HG03439 (cell line): ENCODE measurements around the gene GTF2E1.
"Not testable (repeated sequence)": the region's sequence is repeated elsewhere in the genome, so short reads cannot be mapped to it uniquely, and the experiment has no call there.

Experiments used
- ATAC-seq: cut with Tn5 transposase; IDR thresholded peaks from one replicate; pipeline ENCODE4 v1.9.1; 2021; ENCODE audit warnings: mild to moderate bottlenecking, moderate library complexity; ENCODE audit not compliant: unreplicated experiment

GTF2E1 gene

DNA sequence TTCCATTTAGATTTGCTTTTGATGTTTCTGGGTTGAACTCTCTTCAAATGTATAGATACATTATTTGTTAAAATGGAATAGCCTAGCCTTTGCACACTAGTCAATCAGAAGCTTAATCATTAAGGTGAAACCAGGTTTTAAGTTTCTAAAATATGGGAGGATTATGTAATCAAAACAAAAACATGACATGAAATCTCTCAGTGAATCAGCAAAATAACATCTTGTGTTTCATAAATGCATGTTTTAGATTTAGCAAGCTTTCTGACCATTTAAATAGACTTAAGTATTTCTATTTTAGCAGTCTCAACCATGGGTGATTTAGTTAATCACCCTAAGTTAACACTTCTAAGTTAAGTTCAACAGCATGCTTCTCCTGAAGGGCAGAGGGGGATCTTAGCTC lies 11.3 kb downstream of the GTF2E1 start:
- no peak for ATAC-seq

DNA sequence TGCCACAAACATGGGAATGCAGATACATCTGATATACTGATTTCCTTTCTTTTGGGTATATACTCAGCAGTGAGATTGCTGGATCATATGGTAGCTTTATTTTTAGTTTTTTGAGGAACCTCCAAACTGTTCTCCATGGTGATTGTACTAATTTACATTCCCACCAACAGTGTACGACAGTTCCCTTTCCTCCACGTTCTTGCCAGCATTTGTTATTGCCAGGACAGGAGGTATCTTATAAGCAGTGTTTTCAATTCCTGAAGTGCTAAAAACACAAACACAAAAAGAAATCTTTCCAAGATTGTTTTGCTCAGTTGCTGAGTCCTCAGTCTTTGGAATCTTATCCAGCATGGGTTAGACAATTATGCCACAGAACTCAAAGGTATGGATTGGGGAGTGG lies 13.5 kb downstream of the GTF2E1 start:
- no peak for ATAC-seq

DNA sequence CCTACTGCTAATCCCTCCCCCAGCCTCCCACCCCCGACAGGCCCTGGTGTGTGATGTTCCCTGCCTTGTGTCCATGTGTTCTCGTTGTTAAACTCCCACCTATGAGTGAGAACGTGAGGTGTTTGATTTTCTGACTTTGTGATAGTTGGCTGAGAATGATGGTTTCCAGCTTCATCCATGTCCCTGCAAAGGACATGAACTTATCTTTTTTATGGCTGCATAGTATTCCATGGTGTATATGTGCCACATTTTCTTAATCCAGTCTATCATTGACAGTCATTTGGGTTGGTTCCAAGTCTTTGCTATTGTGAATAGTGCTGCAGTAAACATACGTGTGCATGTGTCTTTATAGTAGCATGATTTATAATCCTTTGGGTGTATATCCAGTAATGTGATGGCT lies 16.0 kb downstream of the GTF2E1 start:
- not testable (repeated sequence) for ATAC-seq

DNA sequence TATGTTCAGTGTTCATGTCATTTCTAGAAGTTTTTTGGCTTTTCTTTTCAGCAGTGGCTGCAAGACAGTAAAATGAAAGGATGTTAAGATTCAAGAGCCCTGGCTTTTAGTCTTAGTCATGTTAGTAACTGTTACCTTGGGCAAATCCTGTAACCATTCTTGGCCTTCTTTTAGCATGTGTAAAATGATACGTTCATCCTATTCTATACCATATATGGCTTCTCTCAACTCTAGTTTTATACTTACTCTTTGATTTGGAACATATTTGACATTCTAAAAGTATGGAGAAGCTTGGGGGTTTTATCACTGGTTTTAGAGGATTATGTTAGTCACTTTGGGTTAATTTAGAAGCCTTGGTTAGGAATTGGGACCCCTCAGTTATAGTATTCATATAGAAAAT lies 20.1 kb downstream of the GTF2E1 start:
- ATAC-seq, result no peak

DNA sequence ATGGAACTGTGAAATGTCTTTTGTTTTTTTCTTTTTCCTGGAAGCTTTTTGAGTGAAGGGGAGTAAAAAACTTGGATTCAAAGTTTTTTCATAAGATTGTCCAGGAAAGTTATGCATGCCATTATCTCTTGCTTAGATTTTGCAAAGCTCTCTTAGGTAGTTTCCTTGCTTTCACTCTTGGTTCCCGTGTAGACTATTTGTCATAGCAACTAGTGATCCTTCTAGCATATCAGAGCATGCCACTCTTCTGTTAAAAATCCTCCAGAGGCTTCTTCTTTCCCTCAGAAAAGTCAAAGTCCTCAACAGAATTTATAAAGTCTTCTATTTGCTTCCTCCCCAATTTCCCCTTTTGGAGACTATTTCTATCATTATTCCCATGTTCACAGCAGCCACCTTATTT lies 21.1 kb downstream of the GTF2E1 start:
- ATAC-seq, result peak; percentile 81

DNA sequence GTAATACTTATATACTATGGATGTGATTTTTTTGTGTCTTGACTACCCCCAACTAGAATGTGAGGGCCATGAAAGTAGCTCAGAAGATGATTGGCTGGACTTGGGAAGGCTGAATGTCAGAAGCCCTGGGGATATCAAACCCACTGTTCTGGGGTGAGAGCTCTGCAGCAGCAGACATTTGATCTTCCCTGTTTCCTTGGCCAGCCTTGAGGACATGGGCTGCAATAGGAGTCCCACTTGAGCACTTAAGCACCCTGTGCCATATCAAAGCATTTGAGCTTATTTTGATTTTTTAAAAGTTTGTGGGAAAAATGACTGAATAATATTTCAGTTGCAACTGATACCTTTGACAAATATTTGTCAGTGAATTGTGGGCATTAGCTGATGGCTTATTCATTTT lies 21.7 kb downstream of the GTF2E1 start:
- ATAC-seq, result peak; percentile 14

DNA sequence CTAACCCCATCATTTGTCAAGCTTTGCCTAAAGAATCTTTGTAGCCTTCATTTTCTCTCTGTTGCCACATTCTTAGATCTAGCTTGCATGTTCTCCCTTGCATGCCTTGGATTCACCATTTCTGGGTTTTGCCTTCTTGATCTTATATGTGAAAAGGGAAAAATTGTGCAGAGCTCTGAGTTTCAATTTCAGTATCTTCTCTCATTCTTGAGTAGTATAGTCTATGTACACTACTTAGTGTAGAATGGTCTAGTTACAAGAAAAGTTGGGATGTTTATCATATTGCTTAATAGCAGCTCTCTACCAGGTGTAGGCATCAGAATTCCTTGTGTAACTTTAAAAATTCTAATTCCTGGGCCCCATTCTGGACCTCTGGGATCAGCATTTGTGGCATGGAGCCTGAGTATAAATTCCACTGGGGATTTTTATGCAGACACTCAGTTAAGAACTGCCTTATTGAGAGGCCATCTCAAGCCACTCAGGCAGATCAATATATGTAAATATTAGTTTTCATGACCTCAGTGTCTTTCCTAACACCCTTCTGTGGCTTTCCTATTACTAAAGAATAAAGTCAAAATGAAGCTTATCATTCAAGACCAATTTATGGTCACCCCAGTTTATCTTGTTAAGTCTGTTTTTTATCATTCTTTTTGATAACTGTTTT lies 23.4 kb downstream of the GTF2E1 start:
- ATAC-seq, result peak; percentile 72

DNA sequence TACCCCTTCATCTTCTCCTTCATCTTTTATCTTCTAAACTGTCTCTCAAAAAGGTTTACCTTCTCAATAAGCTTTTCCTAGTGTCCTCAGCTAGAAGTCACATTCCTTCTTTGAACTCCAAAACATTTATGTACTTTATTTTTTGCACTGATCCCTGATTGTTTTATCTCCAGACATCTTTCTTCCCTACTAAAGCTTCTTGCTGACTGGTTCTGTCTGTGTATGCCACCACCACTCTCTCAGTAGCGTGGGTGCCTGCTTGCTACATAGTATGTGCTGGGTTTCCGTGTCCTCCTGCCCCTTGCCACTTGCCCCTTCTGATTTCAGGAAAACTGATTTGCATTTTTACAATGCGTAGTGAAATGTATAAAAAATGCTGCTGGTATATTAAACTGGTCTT lies 24.0 kb downstream of the GTF2E1 start:
- no peak for ATAC-seq

DNA sequence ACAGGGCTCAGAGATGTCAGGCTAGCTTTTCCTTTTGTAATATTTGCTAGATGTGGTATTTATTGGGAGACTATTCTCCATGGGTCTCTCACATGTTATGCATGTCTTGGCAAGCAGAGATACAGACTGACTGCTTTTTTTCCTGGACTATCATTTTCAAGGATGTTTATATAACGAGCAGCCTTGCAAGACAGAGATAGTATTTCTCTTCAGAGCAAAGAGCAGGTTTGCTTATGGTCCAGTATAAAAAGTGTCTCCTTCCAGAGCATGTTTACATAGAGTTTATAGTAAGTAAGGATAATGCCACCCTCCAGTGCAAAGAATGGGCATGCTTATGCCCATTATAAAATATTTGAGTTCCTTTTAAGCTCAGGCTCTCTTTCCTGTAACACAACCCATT lies 24.6 kb downstream of the GTF2E1 start:
- ATAC-seq, result no peak

DNA sequence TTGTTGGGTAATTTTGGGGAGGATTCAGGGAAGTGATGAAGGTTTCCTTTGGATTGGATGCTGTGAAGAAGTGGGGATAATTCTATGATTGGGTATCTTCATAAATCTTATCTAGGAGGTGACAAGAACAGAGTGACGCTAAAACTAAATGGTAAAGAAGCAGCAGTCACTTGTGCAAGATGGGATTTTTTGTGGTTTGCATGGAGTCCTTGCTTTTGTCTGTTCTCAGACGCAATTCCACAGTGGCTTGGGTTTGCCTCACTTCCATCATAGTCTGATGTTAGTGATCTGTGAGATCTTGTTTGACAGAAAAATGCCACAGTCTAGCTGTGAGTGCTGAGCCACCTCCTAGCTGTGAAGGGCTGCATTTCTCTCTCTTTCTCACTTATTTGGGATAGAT lies 26.9 kb downstream of the GTF2E1 start:
- no peak for ATAC-seq

DNA sequence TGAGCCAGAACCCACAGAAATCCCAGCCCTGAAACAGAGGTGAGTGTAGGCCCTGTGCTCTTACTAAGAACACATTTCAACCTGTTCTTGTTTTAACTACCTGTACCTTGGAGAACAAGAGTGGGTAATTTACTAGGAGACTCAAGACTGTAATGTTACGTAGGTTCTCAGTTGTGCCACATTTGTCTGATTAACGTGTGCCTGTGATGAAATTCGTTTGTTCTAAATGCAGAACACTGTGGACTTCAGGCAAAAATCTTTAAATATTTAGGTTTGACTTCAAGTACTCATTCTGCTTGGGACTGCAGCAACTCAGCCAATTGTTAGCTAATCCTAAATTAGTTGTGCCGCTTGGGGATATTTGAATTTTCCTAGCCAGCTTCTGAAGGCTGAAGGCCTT lies 28.3 kb downstream of the GTF2E1 start:
- ATAC-seq, result no peak

DNA sequence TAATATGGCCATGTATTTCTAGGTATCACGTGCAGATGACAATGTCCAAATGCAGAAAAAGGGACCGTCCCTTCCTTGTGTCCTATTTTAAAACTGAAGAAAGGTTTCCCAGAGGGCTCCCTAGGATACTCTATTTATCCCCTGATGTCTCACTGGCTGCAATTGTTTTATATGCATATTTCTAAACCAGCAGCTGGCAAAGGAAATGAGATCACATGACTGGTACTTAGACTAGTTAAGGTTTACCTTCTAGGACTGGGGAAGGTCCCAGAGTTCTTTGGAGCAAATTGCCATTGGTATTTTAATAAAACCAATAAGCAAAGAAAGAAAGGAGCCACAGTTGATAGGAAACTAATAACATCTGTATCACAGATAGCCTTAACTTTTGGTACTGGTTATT lies 29.5 kb downstream of the GTF2E1 start:
- no peak for ATAC-seq

DNA sequence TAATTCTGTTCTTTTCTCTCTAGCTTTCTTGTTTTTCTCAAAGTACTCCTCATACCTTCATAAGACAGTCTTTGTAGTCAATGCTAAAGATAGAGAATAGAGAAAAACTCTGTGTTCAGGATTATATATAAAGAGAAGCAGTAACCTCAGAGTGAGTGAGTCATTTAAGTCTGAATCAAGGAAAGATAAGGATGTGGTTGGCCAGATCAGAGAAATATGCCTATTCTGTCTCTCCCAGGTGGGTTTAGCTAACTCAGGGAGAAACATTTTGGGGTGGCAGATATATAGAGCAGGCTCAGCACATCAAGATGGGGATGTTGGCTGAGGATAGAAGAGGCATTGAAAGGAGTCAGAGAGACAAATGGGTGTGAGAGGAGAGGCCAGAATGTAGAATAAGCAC lies 31.4 kb downstream of the GTF2E1 start:
- peak; percentile 61 for ATAC-seq

DNA sequence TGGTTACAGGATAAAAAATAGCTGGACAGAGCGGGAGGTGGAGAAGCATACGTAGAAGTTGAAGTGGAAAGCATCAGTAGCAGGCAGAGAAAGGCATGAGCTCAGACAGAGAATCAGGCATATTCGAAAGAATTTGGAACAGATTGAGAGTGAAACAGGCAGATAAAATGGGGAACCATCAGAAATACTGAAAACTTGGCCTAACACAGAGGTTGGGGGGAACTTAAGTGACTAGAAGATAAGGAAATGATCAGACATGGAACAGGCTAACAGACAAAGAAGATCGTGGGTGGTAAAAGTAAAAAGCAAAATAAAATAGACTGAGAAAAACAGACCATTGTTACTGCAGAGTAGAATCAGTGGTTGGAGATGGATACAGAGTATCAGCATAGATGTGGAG lies 32.9 kb downstream of the GTF2E1 start:
- no peak for ATAC-seq

DNA sequence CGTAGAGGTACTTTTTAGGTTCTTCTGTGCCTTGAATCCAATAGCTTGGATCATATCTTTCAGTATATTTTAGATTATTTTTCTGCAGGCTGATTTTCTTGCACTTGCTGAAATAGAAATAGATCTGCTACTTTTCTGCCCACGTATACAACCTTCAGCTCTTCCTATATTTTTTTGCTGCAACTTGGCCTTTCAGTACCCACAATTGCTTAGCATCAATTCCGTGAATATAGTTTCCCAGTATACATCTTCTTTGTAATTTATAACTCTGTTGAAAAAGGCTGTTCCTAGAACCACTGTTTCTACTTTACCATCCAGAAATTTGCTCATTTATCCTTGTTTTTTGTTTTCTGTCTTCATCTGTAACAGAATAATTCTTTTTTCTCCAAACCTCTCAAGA lies 36.2 kb downstream of the GTF2E1 start:
- ATAC-seq, result no peak

DNA sequence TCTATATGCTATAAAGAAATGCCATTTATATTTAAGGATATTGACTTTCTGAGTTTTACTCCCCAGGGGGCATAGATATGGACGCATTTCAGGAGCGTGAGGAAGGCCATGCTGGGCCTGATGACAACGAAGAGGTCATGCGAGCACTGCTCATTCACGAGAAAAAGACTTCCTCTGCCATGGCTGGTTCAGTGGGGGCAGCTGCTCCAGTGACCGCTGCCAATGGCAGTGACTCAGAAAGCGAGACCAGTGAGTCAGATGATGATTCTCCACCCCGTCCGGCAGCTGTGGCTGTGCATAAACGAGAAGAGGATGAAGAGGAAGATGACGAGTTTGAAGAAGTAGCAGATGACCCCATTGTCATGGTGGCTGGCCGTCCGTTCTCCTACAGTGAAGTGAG lies 38.4 kb downstream of the GTF2E1 start:
- ATAC-seq, result peak; percentile 96

DNA sequence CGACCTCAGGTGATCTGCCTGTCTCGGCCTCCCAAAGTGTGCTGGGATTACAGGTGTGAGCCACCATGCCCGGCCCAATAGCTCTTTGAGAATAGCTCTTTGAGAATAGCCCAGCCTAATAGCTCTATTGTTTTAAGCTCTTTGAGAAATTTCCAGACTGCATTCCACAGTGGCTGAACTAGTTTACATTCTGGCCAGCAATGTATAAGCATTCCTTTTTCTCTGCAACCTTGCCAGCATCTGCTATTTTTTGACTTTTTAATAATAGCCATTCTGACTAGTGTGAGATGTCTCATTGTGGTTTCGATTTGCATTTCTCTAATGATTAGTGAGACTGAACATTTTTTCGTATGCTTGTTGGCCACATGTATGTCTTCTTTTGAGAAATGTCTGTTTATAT lies 43.3 kb downstream of the GTF2E1 start:
- peak; percentile 54 for ATAC-seq

DNA sequence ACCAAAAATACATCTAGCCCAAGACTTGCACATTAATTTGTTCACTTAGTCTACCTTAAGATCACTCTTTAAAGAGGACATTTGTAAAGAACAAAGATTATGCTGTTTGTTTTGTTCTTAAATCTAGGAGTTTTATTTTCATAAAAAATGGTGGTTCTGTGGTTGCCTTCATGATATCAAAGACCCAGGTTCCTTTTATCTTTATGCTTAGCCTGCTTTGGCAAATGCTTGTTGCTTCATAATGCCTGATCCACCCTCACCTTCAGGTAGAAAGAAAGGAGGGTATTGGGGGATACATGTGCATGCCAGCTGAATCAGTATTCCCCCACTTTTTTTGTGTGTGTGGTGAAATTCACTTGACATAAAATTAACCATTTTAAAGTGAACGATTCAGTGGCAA lies 48.5 kb downstream of the GTF2E1 start:
- no peak for ATAC-seq

DNA sequence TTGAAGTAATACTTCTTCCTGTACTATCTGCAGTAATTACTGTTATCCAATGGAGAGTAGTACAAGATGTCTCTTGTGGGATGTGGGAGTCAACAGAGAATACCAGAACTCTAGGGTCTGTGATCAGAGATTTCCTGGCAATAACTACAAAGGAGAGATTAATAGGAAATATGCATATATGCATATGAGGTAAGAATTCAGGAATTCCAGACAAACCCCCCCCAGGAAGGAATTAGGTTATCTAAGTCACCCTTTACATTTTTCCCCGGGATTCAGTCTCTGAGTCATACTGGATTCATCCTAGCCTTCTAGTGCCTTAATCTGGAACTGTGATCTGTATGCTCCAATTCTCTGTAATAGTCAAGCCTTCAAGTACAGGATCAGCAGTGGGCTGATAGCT lies 49.4 kb downstream of the GTF2E1 start:
- ATAC-seq, result no peak

DNA sequence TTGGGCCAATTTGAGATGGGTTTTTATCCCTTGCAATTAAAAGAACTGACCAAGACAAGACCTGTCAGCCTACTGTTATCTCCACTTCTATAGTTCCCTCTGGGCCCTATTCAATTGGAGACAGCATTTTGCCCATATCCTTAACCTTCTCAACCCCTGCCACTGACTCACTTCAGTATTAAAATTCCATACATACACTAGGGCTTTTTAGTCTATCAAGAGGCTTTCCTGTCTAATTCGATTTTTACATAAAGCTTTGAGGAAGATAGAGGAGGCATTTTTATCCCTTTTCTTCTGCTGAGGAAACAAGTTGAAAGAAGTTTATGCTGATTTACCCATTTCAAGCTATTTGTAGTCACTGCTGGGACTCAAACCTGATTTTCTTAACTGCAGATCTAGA lies 51.1 kb downstream of the GTF2E1 start:
- no peak for ATAC-seq

DNA sequence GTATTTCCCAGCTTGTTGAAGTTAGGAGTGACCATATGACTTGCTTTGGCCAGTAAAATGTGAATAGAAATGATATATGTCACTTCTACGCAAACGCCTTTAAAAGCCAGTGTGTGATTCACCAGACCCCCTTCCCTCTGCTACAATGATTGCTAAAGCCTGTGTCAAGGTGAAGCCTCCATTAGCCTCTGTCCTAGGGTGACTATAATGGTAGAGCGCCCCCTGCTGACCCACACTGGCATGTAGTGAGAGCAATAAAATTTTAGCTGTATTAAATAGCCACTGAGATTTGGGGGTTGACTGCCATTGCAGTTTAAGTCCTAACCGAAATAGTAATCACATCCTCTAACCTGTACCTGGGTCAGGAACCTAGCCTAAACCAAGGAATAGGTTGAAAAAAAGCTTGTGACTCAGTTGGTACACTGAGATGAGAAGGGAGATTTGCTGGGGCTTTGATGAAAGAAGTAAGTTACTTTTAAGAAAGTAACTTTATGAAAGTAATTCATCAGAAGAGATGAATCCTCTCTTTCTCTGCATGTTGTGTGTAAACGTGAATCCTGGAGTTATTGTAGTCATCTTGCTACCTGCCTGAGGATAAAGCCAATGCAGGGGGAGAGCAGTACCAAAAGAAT lies 52.6 kb downstream of the GTF2E1 start:
- ATAC-seq, result peak; percentile 88

DNA sequence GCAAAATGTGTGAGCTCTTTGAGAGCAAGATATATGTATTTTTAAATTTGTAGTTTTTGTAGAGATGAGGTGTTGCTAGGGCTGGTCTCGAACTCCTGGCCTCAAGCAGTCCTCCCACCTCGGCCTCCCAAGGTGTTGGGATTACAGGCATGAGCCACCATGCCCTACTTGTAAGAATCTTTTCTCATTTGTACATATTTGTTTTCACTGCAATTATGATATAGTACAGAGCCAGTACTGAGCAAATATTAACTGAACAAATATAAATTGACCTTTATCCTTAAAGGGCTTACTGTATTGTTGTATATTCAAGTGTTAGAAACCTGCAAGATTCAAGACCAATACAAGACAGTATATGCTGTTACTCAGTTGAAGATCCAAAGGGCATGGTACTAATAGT lies 53.4 kb downstream of the GTF2E1 start:
- no peak for ATAC-seq

DNA sequence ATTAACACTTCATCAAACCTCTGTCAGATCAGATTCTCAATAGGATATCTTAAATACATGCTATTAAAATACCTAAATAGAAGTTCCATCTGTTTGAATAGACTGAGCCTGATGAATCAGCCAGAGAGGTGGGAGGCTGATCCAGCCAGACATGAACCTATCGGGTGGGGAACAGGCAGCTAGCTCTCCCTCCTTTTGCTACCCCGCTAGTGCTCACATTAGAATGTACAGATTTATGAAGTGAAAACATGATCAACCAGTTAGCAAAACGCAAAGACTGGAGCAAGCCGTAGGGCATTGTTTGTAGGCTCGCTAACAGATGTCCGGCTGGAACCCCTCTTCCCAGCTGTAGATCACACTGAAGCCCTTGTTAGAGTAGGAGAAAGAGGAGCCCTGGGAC lies 54.4 kb downstream of the GTF2E1 start:
- ATAC-seq, result no peak
